Liver (tissue), 3 donors: ENCODE data around the gene AUNIP.

ENCODE experiments used
- CTCF ChIP-seq: fragments of 150-350 bp; IDR thresholded peaks from 2 replicates; pipeline ENCODE4 v1.5.1; 2017; ENCODE audit warnings: improper control_type of control experiment, low read depth, low read length; ENCODE audit not compliant: missing input control
- FOXA1 ChIP-seq: IDR thresholded peaks from 2 replicates; pipeline ENCODE4 v1.6.1; 2016; ENCODE audit warnings: antibody characterized with exemption
- JUND ChIP-seq, 2 donors: IDR thresholded peaks; 2 replicates each; pipeline ENCODE4 v1.6.1; 2016; ENCODE audit warnings: antibody characterized with exemption in 2 of 2
- MAX ChIP-seq: IDR thresholded peaks from 2 replicates; pipeline ENCODE4 v1.6.1; 2016; ENCODE audit warnings: antibody characterized with exemption
- NR2F2 ChIP-seq: IDR thresholded peaks from 2 replicates; pipeline ENCODE4 v1.6.1; 2016; ENCODE audit warnings: antibody characterized with exemption
- YY1 ChIP-seq: IDR thresholded peaks from 2 replicates; pipeline ENCODE4 v1.6.1; 2016; ENCODE audit warnings: antibody characterized with exemption, mild to moderate bottlenecking
- donor health status: healthy.
- donor health status: healthy.

GRCh38 chr1:25807480-25808390 is 51.5 kb downstream of the AUNIP start:
- no peak for TF ChIP-seq FOXA1
- no peak for TF ChIP-seq CTCF
- no peak for TF ChIP-seq JUND (IDR thresholded peaks at IDR 0.05)
- no peak for TF ChIP-seq YY1
- TF ChIP-seq NR2F2, result no peak
- no peak for TF ChIP-seq MAX
